NCI-H1092 treated with DMSO at 0.1 percent for 48 hours (cell line): ENCODE measurements around the gene SPAG4.
A peak's percentile ranks its signal among the peaks of the same experiment; 100 is the strongest.

Experiments
- DNase-seq: peaks from one replicate; lab custom pipeline; 2025; lab: John Stamatoyannopoulos, UW

SPAG4 gene, protein sequence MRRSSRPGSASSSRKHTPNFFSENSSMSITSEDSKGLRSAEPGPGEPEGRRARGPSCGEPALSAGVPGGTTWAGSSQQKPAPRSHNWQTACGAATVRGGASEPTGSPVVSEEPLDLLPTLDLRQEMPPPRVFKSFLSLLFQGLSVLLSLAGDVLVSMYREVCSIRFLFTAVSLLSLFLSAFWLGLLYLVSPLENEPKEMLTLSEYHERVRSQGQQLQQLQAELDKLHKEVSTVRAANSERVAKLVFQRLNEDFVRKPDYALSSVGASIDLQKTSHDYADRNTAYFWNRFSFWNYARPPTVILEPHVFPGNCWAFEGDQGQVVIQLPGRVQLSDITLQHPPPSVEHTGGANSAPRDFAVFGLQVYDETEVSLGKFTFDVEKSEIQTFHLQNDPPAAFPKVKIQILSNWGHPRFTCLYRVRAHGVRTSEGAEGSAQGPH

DNA sequence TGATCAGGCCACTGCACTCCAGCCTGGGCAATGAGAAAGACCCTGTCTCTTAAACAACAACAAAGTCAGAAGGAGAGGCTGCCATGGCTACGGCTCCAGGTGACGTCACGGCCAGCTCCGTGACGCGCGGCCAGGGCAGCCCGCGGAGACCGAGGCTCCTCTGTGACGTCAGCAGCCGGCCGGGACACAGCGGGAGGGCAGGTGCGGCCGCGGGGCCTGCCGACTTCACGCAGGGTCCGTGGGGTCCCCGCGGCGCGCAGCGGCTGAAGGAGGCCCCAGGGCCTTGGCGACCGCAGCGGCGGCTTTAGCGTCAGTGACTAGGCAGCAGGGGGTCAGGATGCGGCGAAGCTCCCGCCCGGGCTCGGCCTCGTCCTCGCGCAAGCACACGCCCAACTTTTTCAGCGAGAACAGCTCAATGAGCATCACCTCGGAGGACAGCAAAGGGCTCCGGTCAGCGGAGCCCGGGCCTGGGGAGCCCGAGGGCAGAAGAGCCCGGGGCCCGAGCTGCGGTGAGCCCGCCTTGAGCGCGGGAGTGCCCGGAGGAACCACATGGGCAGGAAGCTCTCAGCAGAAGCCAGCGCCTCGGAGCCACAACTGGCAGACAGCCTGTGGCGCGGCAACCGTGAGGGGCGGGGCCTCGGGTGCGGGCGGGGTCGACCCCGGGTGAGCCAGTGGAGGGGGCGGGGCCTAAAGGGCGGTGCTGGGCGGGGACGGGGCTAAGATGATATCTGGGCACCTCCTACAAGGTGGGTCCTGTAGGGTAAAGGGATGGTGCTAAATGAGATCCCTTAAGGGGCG, at the start of gene SPAG4:
Gene SPAG4, plus strand, starts transcription at position 163 of the 798 bp plus-strand sequence. Its CDS starts 175 bp downstream, at position 338.
- peak; percentile 97 for DNase-seq

DNA sequence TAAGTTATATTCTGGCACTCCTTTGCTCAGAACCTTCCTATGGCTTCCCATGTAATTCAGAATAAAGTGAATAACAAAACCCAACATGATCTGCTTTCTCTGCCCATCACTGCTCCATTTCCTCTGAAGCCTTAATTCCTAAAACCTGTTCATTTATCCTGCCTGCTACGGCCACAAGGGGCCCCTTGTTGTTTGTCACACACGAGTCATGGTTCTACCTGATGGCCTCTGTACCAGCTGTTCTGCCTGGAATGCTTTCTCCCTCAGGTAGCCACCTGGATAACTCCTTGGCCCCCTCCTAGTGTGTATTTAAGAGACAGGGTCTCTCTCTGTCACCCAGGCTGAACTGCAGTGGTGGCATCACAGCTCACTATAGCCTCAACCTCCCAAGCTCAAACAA, 47.0 kb upstream of the SPAG4 start:
- DNase-seq = no peak

DNA sequence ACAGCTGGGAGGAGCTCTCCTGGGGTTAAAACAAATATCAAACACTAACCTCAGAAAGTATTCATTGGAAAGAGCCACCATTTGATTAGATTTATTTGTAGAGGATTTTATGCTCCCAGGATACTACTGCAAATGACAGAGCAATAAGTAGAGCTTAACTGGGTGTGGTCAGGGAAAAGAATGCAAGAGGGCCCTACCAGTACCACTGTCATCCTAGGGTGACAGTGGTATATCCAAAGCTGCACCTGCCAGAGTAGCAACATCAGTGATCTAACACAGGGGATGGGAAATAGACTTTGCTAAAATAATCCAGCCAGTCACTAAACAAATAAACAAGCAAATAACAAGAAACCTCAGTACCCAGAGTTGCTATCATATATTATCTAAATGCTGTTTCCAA, 44.1 kb upstream of the SPAG4 start:
- no peak for DNase-seq

DNA sequence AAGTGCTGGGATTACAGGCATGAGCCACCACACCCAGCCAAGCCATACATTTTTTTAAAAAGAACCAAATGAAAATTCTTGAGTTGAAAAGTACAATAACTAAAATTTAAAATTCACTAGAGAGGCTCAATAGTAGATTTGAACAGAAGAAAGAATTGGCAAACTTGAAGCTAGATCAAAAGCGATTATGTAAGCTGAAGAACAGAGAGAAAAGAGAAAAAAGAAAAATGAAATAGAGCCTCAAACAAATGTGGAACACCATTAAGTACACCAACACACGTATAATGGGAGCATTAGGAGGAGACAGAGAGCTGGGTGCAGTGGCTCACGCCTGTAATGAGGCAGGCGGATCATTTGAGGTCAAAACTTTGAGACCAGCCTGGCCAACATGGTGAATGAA, 42.8 kb upstream of the SPAG4 start:
- no peak for DNase-seq

DNA sequence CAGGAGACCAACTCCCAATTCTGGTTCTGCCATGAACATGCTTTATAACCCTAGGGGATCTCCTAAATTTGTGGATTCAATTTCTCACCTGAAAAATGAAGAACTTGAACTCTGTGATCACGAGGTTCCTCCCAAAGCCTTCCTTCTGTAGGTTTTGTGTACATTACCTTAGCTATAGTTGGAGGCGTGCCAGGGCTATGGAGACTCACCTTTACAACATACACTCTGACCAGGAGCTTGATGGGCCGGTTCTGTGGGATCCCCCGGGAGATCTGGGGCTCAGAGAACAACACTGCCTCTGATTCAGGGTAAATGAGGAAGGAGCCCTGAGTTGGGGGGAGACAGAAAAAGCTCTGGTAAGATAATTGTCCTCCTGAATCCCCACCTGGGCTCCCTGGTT, 39.7 kb upstream of the SPAG4 start:
- no peak for DNase-seq

- DNase-seq = no peak
Observed at GRCh38 chr20:35576816-35577215, 38.8 kb upstream of the SPAG4 start.

DNA sequence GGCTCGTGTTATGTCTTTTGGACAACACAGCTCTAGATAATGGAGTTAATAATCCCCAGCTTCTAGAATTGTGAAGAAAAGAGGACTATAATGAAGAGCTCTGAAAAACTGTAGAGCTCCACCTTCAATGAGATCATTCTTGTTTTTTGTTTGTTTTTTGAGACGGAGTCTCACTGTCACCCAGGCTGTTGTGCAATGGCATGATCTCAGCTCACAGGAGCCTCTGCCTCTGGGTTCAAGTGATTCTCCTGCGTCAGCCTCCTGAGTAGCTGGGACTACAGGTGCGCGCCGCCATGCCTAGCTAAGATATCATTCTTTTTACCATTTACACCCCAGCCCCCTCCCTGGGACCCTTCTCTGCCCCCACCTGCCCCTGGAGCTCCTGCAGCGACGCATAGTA, 37.2 kb upstream of the SPAG4 start:
- no peak for DNase-seq

DNA sequence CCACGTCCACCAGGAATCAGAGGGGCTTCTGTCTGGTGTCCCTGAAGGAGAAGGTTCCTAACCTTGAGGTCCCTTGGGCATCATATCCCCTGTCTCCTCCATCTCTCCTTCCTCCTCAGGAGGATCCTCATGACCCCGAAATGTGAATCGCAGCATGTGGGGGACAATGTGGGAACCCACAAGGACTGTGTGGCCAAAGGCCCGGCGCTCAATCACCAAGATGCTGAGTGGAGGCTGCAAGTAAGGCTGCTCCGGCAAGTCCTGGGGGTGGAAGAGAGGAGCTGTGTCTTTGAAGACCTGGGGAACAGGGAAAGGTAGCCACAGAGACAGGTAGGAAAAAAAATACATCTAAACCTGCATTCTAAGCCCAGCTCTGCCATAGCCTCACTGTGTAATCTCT, 36.4 kb upstream of the SPAG4 start:
- no peak for DNase-seq

GRCh38 chr20:35582131-35582530, 33.5 kb upstream of the SPAG4 start:
- no peak for DNase-seq

DNA sequence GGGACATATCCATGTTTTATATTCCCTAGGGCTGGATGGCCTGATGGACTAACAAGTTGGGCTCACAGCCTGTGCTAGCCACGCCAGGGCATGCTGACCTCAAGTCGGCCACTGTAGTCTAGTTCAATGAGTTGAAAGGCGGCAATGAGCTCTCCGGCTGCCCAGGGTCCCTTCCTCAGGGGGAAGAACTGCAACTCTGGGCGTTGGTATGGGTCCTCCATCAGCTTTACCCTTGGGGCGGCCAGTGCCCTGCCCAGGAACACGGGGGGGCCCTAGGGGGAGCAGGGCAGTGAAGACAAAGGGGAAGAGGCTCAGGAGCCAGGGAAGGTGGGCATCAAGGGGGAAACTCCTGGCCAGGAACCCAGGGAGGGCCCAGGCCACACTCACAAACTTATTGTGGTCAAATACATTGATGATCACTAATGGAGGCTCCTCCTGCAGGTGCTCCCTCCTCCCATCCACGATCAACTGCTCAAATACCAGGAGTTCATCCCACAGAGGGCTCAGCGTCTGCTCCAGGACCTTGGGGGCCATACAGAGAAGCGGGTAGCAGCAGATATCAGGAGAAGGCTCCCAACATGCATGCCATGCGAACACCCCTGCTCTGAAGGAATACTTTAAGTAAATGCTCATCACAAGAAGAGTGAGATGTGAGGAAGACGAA, 32.8 kb upstream of the SPAG4 start:
- DNase-seq = no peak

GRCh38 chr20:35583636-35584560, 31.7 kb upstream of the SPAG4 start:
- DNase-seq = no peak

DNA sequence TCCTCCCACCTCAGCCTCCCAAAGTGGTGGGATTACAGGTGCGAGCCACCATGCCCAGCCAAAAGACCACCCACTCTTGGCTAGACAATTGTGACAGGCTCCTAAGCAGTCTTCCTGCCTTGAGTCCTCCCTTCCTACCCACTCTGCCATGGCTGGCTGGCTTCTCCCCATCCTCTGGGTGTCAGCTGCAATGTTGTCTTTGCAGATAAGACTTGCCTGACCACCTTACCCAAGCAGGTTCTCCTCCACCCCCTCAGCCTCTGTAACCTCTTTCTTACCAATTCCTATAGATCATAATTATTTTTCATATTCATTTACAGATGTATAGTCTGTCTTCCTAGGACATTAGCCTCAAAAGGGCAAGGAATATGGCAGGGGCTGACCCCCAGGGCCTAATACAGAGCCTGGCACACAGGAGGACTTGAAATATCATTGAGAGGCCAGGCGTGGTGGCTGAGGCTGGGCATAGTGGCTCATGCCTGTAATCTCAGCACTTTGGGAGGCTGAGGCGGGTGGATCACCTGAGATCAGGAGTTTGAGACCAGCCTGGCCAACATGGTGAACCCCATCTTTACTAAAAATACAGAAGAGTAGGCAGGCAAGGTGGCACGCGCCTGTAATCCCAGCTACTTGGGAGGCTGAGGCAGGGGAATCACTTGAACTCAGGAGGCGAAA, 28.7 kb upstream of the SPAG4 start:
- no peak for DNase-seq

- DNase-seq = no peak
Observed at GRCh38 chr20:35587436-35587835, 28.2 kb upstream of the SPAG4 start.

DNA sequence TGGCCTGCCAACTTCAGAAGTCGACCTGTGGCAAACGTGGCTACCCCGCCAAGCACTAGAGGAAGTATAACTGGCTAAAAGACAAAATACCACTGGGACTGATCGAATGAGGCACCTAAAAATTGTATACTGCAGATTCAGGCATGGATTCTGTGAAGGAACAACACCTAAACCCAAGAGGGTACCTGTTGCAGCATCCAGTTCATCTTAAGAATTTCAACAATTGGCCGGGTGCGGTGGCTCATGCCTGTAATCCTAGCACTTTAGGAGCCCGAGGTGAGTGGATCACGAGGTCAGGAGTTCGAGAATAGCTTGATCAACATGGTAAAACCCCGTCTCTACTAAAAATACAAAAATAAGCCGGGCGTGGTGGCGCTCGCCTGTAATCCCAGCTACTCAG, 27.2 kb upstream of the SPAG4 start:
- DNase-seq = no peak

DNA sequence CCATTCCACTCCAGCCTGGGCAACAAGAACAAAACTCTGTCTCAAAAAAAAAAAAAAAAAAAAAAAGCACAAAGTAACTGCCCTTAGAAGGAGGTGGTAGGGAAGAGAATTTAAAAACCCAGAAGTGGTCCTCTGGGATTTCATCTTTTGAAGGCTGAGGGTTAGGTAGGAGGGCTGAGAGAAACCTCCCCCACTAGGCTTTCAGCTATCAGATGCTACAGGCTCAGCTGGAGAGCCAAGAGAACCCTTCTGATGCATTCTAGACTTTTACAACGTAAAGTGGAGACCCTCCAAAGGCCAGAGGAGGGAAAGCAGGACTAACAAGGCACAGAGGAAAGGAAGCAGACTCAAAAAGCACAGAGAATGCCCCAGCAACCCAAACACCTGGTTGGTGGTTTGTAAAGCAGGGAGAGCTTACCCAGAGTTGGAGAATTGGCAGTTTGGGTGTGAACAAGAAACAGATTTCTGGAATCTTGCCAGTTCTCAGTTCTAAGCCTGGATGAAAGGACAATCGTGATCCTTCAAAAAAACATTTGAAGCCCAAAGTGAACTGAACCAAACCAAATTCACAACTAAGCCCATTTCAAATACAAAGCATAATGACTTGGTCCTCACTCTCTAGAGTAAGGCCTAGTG, 23.2 kb upstream of the SPAG4 start:
- DNase-seq = no peak

- no peak for DNase-seq
Observed at GRCh38 chr20:35595456-35595855, 20.2 kb upstream of the SPAG4 start.

DNA sequence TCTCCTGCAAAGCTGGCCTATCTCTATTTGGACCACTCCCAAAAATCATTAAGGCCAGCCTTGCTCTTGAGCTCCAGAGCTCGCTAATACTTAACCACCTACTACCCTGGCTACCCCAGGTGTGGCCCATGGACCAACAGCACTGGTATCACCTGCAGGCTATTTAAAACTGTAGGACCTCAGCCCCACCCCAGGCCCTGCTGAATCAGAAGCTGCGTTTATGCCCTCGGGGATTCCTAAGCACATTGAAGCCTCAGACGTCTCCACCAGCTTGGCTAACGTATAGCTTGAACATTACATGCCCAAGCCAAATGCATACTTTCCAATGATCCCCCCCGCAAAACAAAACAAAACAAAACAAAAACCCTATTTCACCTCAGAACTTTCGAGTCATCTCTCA, 19.7 kb upstream of the SPAG4 start:
- no peak for DNase-seq

- no peak for DNase-seq
Observed at GRCh38 chr20:35597186-35597585, 18.4 kb upstream of the SPAG4 start.

GRCh38 chr20:35598476-35598875, 17.2 kb upstream of the SPAG4 start:
- DNase-seq = no peak

DNA sequence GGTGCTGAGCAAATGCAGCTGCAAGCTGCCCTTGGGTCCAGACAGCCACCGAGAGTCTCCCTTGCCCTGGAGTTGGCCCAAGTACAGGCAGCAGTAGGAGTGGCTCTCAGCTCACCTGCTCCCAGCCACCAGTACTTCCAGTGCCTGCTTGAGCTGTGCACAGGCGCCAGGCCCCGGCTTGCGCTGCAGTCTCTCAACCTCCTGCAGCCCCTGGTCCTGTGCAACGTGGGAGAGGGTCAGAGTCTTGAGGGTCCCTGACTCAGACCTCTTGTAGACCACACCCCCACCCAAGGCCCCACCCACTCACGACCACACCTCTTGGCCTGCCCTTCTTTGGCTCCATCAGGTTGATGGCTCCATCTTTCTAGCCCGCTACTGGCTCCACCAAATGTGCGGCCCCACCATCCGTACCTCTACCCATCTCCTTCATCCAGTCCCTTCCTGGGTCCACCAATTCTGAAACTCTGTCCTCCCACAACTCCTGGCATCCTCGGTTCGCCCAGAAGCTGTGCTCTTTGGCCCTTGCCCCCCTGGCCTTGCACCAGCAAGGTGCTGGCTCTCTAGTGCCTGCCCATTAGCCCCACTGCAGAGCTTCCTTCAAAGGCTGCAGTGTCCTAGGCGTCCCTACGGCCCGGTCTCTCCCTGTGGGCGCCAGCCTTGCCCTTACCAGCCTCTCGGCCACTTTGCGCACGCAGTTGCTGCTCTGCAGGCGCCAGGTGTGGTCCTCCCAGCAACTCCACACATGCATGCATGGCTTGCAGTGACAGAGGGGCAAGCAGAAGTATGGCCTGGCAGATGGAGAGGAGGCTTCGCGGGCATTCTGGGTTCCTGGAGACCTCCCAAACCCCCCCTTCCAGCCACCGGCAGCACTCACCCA, 16.5 kb upstream of the SPAG4 start:
- DNase-seq = peak; percentile 30
